ENCODE measurements around the gene LMNA.
"Not testable (repeated sequence)": the region's sequence is repeated elsewhere in the genome, so short reads cannot be mapped to it uniquely, and the experiment has no call there.

LMNA gene

DNA sequence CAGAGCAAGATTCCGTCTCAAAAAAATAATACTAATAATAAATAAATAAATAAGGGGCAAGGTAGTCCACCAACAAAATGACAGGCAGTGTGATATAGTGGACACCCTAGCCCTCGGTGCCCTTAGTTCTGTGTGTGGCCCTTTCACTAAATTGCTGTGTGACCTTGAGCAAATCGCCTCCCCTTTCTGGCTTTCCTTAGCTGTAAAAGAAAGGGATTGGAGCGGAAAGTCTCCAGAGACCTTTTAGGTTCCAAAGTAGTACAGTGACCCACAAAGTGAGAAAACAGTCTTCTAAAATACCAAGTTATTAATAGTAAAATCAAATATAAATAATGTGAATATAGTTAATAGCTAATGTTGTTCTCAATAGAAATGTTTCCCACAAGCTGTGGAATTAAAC, 7.6 kb downstream of the LMNA start:
- DNase-seq (ENCODE audit: low read depth in 3 of 3) = no peak

DNA sequence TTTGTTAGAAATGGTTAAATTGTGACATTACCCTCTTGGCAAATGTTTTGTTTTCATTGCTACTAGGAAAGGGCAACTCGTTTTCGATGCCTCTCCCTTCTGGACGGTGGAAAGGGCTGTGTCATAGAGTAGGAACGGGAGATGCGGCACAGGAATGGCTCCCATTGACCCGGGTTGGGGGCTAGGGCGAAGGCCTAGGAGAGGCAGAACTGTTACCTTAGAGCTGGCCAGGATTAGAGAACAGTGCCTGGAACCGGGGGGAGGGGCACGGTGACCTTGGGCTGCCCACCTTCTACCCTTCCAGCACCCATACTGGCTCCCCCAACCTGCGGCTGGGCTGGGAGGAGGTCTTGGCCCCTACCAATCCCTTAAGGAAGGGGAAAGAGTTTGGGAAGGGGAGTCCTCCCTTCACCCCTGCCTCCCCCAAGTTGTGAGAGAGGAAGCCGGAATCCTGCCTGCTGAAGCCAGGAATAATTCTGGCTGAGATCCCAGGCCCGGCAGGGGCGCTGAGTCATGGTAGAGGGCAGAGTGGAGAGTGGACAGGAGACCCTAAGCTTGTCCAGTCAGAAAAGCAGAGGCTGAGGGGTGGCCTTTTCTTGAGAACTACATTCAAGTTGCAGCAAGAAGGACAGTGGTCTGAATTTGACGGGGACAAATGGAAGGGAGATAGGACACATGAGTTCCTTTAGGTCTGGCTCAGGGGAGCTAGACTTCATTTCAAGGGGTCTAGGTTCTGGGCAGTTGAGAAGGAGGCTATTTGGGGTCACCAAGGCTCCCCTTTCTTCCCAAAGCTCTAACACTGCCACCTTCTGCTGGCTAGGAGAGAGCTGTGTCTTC, 8.2 kb downstream of the LMNA start:
- no peak for DNase-seq (ENCODE audit: low read depth in 3 of 3)

DNA sequence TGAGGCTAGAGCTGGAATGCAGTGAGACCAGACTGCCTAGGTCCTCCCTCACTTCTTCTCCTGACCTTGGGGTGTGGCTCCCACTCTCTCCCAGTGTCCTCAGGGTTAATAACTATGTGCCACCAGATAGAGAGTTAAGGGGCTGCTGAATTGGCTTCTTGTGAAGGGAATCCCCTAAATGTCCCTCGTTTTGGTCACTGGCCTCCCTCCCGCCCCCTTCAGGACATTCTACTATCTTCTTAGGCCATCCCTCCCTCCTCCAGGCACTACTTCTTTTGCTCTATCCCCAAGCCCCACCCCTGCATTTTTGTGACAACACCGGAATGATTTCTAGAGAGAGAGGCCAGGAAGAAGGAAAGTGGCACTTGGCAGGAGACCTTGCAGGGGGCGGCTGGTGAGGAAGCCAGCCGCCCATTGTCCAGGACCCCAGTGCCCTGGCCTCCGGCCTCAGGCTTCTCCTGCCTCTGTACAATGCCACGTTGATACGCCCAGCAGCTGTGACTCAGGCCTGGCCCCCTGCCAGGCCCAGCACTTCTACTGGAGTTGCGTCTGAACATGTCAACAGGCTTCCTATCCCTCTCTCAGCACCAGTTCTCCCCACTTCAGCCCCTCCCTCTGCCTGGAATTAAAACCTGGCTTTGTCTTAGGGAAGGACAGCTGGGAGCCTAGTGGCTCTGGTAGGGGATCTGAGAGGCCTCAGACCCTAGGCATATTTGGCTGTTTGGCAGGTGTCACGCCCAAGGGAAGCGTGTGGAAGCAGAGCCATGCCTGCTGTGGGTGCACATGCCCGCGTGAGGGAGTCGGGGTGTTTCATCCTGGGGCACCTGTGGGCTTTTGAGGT, 9.1 kb downstream of the LMNA start:
- peak in 1 of 3 experiments; percentile 68 for DNase-seq (ENCODE audit: low read depth in 3 of 3)

DNA sequence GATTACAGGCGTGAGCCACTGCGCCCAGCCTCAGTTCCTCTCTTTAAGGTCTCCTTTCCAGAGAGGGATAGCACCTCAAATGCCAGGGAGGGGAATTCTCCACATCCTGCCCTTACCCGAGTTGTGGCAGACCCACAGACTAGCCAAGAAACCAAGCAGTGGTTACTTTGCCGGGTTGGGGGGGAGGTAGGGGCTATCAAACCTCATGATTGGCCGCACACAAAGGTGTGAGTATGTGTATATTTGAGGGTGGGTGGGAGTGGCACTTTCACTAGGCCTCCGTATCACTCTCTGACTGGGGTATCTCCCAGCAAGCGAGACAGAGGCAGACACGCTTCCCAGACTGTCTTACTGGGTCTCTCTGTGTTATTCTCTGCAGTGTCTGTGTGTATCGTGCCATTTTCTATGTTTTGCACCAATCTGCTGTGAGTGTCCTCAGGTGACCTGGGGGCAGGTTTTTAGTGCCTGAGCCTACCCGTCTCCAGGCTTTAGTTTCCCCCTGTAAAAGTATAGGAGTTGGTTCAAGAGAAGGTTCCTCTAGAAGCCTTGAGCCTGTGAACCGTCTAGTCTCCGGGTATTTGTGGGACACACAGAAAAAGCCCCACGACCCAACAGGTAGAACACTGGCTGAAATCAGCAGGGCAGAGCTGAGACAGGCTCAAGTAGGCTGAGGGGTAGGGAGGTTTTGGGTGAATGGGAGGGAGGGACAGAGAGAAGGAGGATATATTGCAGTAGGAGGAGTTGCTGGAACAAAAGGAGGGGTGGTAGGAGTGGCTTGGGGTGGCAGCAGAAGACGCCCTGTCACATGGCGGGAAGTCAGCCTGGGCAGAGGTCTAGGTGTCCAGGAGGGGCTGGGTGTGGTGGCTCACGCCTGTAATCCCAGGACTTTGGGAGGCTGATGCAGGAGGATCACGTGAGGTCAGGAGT, 10.3 kb downstream of the LMNA start:
- no peak for DNase-seq (ENCODE audit: low read depth in 3 of 3)

DNA sequence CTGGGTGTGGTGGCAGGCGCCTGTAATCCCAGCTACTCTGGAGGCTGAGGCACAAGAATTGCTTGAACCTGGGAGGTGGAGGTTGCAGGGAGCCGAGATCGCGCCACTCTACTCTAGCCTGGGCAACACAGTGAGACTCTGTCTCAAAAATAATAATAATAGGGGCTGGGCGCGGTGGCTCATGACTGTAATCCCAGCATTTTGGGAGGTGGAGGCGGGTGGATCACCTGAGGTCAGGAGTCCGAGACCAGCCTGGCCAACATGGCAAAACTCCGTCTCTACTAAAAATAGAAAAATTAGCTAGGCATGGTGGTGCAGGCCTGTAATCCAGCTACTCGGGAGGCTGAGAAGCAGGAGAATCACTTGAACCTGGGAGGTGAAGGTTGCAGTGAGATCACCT, 11.0 kb downstream of the LMNA start:
- DNase-seq (ENCODE audit: low read depth in 3 of 3) = not testable (repeated sequence)

DNA sequence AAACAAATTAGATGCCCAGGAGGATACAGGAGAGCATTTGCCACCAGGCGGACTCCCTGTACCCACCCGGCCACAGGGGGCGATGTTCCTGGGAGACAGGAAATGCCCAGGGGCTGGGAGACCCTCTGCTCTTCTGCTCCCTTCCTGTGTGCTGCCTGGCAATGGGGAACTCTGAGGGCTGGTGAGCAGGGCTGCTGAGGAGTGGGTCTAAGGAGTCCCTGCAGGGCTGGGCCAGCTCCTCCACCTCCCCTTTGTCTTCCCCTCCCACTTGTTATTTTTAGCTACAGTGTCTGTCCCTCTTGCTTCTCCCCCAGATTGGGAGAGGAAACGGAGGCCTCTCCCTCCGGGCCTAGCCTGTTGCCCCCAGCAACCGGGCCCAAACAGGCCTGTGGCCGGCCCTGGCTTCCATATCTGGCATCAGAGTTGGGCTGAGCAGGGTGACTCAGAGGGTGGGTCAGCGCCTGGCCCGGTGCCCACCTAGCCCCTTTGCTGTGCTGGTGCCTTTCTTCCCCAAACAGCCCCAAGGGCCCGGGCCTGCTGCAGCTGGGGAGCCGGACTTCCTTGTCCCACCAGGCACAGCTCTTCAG, 11.6 kb downstream of the LMNA start:
- peak in 1 of 3 experiments; percentile 48 for DNase-seq (ENCODE audit: low read depth in 3 of 3)

DNA sequence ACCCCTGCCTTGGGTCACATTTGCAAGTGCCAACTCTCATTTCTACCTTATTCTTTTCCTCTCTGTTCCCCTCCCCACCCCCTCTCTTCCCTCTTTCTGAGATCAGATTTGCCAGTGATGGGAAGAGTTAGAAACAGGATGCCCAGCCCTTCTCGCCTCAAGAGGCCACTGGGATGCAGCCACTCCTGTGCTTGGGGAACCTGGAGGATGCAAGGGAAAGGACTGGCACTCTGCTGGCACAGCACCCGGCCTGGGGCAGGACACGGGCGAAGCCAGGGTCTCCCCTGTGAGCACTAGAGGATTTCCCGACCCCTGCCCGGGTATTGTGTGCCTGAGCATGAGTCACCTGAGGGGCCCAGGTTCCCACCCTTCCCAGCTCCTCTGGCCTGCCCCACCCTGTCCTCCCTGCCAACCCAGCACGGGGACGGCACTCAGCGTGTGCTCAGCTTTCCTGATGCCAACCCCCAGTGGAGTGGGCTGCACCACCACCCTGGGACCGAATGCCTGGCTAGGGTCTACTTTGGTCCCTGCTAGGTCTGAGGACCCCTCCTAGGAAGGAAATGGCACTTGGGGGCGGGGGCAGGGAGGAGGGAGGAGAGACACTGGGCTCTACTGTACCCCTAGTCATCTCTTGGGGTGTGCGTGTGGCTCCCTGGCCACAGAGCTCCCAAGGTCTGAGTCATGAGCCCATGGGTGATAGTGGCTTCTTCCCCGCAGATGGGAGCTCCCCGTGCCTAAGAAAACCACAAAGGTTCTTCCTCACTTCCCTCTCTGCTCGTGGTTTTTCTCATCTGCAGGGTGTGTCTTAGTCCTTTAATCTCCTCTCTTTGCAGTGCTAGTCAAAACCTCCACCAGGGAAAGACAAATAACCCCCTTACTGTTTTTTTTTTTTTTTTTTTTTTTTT, 12.4 kb downstream of the LMNA start:
- DNase-seq (ENCODE audit: low read depth in 3 of 3) = peak; percentile 53 to 85 (median 71)

DNA sequence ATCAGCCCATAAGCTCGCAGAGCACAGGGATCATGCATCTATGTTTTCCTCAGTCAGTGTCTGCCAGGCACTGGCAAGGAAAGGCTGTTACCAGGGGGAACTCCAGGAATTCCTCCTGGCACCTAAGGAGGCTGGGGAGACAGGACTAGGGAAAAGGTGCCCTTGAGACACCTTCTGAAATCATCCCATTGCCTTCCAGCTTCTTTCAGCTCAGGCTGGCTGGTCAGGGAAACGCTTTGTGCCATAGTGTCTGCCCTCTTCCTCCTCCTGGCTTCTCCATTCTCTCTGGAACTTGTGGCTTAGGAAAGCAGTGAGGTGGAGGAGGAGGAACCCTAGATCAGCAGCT, 13.8 kb downstream of the LMNA start:
- no peak for DNase-seq (ENCODE audit: low read depth in 3 of 3)

DNA sequence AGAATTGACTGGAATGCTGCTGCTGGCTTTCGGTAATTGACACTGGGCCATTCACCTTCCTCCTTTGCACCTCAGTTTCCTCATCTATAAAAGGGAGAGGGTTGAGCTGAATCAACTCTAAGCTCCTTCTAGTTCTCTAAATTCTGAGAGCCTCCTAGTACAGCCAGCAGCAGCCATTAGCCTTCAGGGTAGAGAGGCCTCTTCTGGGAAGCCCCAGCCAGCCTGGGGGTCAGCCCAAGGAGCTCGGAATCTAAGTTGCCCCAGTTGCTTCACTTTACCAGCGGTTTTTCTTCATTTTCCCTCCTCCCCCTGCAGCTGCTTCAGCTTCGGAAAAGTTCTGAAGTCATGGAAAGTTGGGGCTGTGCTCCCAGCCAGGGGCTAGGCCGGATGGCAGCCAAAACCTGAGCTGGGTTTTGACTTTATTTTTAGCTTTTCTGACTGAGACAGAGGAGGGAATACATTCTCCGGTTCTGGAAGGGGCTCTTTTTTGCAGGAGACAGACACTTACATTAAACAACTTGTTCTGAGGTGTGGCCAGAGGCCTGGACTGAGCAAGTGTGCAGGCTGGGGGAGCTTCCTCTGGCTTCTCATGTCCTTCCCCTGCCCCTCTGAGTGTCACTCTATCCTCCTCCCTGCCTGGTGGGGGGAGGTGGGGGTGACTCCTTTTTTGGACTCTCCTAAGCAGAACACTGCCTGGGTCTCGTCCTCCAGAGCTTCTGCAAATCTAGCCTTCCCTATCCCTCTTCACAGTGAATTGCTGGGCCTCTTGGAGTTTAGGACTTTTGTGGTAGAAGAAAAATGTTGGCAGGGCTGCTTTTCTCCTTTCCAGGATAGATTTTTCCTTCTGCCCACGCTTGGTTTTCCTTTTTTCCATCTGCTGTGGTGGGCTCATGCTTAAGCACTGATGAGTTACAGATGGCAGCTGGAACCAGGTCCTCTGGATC, 14.4 kb downstream of the LMNA start:
- DNase-seq (ENCODE audit: low read depth in 3 of 3) = no peak

DNA sequence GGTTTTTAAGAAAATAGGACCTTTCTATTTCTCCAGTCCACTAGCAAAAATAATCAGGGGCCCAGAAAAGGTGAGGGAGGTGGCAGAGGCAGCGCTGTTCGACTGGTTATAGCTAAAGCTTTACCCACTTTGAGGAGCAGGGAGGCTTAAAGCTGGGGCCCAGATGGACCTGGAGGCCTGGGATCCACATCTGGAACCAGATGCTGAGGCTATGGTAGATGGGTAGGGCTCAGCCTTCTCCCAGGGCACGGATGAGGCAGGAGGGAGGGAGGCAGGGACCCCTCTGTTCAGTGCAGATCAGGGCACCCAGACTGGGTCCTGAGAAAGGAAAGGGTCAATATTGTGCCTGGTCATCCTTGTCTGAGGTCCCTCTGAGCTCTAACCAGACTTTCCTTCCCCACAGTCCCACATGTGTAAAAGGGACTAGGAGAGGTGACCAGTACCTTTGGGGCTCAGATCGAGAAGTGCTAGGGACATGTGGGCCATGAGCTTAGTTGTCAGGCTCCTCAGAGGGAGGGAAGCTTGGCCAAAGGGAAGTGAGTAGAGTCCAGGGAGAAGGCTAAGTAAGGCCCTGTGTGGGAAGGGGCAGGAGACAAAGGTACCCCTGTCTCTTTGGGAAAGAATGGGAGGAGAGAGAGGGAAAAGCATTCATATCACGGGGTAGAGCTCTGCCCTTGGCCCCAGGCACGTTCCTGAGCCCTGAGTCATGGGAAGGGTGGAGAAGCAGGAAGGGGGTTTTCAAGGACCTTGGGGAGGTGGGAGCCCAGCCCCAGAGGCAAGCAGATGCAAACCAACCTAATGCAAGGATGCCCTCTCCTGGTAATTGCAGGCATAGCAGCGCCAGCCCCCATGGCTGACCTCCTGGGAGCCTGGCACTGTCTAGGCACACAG, 15.4 kb downstream of the LMNA start:
- peak; percentile 62 to 84 (median 67) for DNase-seq (ENCODE audit: low read depth in 3 of 3)

DNA sequence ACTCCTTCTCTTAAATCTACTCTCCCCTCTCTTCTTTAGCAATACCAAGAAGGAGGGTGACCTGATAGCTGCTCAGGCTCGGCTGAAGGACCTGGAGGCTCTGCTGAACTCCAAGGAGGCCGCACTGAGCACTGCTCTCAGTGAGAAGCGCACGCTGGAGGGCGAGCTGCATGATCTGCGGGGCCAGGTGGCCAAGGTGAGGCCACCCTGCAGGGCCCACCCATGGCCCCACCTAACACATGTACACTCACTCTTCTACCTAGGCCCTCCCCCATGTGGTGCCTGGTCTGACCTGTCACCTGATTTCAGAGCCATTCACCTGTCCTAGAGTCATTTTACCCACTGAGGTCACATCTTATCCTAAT, 16.0 kb downstream of the LMNA start:
- no peak for DNase-seq (ENCODE audit: low read depth in 3 of 3)

DNA sequence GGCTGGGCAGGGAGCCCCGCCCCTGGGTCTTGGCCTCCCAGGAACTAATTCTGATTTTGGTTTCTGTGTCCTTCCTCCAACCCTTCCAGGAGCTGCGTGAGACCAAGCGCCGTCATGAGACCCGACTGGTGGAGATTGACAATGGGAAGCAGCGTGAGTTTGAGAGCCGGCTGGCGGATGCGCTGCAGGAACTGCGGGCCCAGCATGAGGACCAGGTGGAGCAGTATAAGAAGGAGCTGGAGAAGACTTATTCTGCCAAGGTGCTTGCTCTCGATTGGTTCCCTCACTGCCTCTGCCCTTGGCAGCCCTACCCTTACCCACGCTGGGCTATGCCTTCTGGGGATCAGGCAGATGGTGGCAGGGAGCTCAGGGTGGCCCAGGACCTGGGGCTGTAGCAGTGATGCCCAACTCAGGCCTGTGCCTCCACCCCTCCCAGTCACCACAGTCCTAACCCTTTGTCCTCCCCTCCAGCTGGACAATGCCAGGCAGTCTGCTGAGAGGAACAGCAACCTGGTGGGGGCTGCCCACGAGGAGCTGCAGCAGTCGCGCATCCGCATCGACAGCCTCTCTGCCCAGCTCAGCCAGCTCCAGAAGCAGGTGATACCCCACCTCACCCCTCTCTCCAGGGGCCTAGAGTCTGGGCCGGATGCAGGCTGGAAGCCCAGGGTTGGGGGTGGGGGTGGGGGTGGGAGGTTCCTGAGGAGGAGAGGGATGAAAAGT, 20.4 kb downstream of the LMNA start:
- DNase-seq (ENCODE audit: low read depth in 3 of 3) = no peak

DNA sequence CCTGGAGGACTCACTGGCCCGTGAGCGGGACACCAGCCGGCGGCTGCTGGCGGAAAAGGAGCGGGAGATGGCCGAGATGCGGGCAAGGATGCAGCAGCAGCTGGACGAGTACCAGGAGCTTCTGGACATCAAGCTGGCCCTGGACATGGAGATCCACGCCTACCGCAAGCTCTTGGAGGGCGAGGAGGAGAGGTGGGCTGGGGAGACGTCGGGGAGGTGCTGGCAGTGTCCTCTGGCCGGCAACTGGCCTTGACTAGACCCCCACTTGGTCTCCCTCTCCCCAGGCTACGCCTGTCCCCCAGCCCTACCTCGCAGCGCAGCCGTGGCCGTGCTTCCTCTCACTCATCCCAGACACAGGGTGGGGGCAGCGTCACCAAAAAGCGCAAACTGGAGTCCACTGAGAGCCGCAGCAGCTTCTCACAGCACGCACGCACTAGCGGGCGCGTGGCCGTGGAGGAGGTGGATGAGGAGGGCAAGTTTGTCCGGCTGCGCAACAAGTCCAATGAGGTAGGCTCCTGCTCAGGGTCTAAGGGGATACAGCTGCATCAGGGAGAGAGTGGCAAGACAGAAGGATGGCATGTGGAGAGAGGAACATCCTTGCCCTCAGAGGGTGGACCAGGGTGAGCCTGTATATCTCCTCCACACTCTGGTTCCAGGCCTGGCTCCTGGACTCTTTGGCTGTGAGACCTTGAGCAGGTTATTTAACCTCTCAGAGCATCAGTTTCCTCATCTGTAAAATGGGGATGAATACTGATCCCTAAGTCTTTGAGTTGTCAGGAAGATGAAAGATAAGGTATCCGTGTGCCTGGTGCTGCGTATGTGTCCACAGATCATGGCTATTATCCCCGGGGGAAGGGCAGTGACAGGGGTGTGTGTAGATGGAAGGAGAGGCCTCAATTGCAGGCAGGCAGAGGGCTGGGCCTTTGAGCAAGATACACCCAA, 21.7 kb downstream of the LMNA start:
- no peak for DNase-seq (ENCODE audit: low read depth in 3 of 3)

DNA sequence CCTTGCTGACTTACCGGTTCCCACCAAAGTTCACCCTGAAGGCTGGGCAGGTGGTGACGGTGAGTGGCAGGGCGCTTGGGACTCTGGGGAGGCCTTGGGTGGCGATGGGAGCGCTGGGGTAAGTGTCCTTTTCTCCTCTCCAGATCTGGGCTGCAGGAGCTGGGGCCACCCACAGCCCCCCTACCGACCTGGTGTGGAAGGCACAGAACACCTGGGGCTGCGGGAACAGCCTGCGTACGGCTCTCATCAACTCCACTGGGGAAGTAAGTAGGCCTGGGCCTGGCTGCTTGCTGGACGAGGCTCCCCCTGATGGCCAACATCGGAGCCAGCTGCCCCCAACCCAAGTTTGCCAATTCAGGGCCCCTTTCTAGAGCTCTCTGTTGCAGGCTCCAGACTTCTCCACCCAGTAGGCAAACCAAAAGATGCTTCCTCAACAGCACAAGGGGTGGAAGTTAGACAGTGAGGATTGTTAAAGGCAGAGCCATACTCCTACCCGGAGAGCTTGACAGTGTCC, 22.5 kb downstream of the LMNA start:
- no peak for DNase-seq (ENCODE audit: low read depth in 3 of 3)

DNA sequence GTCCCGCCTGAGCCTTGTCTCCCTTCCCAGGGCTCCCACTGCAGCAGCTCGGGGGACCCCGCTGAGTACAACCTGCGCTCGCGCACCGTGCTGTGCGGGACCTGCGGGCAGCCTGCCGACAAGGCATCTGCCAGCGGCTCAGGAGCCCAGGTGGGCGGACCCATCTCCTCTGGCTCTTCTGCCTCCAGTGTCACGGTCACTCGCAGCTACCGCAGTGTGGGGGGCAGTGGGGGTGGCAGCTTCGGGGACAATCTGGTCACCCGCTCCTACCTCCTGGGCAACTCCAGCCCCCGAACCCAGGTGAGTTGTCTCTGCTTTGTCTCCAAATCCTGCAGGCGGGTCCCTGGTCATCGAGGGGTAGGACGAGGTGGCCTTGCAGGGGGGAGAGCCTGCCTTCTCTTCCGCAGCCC, 24.0 kb downstream of the LMNA start:
- DNase-seq (ENCODE audit: low read depth in 3 of 3) = no peak
